Nephron (organoid): ENCODE measurements around the gene HSPG2.
"Not testable (repeated sequence)": the region's sequence is repeated elsewhere in the genome, so short reads cannot be mapped to it uniquely, and the experiment has no call there.

Experiments
- H3K27ac Mint-ChIP-seq, 3 experiments: 2 replicates each; pipeline ENCODE4 v1.8.0; 2020; ENCODE audit warnings: mixed read lengths in 3 of 3, mild to moderate bottlenecking in 2 of 3, moderate library complexity in 1 of 3
- H3K27me3 Mint-ChIP-seq: 2 replicates; pipeline ENCODE4 v1.8.0; 2021; ENCODE audit warnings: low read depth, mild to moderate bottlenecking, moderate library complexity, mixed read lengths
- H3K36me3 Mint-ChIP-seq: 2 replicates; pipeline ENCODE4 v1.8.0; 2020; ENCODE audit warnings: low read depth, mixed read lengths
- H3K4me1 Mint-ChIP-seq: 2 replicates; pipeline ENCODE4 v1.8.0; 2020; ENCODE audit warnings: mixed read lengths
- H3K4me3 Mint-ChIP-seq, 3 experiments: 2 replicates each; pipeline ENCODE4 v1.8.0; 2020; ENCODE audit warnings: mild to moderate bottlenecking in 3 of 3, mixed read lengths in 3 of 3, moderate library complexity in 2 of 3
- H3K9me3 Mint-ChIP-seq: 2 replicates; pipeline ENCODE4 v1.8.0; 2020; ENCODE audit warnings: mixed read lengths
- TF ChIP-seq, protein P1 (sequence below), 3 experiments: fragments of 200-600 bp; sonication (generic); IDR thresholded peaks; one replicate each; pipeline ENCODE4 v1.5.0; 2021; ENCODE audit warnings: antibody characterized with exemption in 3 of 3; ENCODE audit not compliant: unreplicated experiment in 3 of 3

Gene HSPG2

DNA sequence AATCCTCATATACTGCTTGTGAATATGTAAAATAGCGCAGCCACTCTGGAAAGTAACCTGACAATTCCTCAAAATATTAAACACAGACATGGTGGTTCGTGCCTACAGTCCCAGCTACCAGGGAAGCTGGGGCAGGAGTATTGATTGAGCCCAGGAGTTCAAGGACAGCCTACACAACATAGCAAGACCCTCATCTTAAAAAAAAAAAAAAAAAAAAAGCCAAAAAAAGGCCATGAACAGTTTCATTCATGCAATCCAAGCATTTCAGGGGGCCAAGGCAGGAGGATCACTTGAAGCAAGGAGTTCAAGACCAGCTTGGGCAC lies 158.7 kb downstream of the HSPG2 start:
- peaks cover 12% of the 10 kb centered on the region for H3K4me1 Mint-ChIP-seq

DNA sequence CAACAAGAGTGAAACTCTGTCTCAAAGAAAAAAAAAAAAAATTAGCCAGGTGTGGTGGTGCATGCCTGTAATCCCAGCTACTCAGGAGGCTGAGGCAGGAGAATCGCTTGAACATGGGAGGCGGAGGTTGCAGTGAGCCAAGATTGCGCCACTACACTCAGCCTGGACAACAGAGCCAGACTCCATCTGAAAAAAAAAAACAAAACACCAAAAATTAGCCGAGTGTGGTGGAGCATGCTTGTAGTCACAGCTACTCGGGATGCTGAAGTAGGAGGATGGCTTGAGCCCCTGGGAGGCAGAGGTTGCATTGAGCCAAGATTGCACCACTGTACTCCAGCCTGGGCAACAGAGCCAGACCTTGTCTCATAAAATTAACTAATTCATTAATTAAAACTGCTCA lies 160.2 kb downstream of the HSPG2 start:
- H3K4me1 Mint-ChIP-seq = peaks cover 12% of the 10 kb centered on the region
- H3K4me3 Mint-ChIP-seq, H3K27me3 Mint-ChIP-seq, H3K9me3 Mint-ChIP-seq, H3K27ac Mint-ChIP-seq: not testable (repeated sequence)
- peaks cover 21% of the 10 kb centered on the region for H3K36me3 Mint-ChIP-seq

More for the DNA sequence above, 158.7 kb downstream of the HSPG2 start:
- Mint-ChIP-seq H3K36me3 (peaks cover 21% of the 10 kb centered on the region), H3K27me3 (no peaks in the 10 kb centered on the region), H3K9me3 (peaks cover 8% of the 10 kb centered on the region), H3K4me3 (peak overlapping the region; percentile 21 to 65 (median 63)), H3K27ac (peak overlapping the region in 1 of 3 experiments; percentile 39)
- TF ChIP-seq, protein P1, sequence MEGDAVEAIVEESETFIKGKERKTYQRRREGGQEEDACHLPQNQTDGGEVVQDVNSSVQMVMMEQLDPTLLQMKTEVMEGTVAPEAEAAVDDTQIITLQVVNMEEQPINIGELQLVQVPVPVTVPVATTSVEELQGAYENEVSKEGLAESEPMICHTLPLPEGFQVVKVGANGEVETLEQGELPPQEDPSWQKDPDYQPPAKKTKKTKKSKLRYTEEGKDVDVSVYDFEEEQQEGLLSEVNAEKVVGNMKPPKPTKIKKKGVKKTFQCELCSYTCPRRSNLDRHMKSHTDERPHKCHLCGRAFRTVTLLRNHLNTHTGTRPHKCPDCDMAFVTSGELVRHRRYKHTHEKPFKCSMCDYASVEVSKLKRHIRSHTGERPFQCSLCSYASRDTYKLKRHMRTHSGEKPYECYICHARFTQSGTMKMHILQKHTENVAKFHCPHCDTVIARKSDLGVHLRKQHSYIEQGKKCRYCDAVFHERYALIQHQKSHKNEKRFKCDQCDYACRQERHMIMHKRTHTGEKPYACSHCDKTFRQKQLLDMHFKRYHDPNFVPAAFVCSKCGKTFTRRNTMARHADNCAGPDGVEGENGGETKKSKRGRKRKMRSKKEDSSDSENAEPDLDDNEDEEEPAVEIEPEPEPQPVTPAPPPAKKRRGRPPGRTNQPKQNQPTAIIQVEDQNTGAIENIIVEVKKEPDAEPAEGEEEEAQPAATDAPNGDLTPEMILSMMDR (IDR thresholded peaks at IDR 0.05; ENCODE audit: unreplicated experiment in 3 of 3) = no peak

DNA sequence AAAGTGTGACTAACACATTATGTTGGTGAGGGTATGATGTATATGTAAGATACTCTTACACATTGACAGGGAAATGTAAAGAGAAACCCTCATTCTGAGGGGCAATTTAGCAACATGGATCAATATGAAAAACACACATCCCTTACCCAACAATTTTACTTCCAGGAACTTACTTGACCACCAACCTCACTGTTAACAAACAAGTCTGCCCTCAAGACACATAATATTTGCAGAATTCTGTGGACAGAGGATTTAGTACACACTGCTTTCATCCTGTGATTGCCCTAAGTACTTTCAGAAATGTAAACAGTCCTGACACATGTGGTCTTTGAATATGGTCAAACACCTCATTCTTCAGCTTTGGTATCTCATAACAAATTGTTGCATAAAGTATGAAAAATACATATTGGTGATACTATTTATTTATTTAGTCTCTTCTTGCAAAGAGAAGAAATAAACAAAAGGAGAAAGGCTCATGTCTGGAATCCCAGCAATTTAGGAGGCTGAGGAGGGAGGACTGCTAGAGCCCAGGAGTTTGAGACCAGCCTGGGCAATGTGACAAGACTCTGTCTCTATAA lies 161.0 kb downstream of the HSPG2 start:
- Mint-ChIP-seq H3K4me3 (no peak overlapping the region), H3K9me3 (peaks cover 8% of the 10 kb centered on the region), H3K27me3 (no peaks in the 10 kb centered on the region), H3K4me1 (peaks cover 12% of the 10 kb centered on the region), H3K36me3 (peaks cover 21% of the 10 kb centered on the region), H3K27ac (no peak overlapping the region)
- TF ChIP-seq, protein P1 (IDR thresholded peaks at IDR 0.05; ENCODE audit: unreplicated experiment in 3 of 3) = no peak

DNA sequence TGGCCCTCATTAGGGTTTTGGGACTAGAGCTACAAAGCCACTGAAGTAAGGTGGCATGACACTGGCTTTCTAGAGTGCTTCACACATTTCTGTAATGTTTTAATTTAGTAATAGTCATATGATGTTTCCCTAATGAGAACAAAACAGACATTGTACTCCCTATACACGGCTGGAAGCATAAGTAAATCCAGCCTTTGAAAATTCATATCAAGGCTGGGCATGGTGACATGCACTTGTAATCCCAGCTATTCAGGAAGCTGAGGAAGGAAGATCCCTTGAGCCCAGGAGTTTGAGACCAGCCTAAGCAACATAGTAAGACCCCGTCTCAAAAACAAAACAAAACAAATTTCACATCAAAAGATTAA lies 161.6 kb downstream of the HSPG2 start:
- Mint-ChIP-seq H3K27me3 (no peaks in the 10 kb centered on the region), H3K9me3 (peaks cover 8% of the 10 kb centered on the region), H3K4me1 (peaks cover 12% of the 10 kb centered on the region), H3K36me3 (peaks cover 21% of the 10 kb centered on the region), H3K27ac (no peak overlapping the region), H3K4me3 (no peak overlapping the region)
- TF ChIP-seq, protein P1 (IDR thresholded peaks at IDR 0.05; ENCODE audit: unreplicated experiment in 3 of 3) = no peak

DNA sequence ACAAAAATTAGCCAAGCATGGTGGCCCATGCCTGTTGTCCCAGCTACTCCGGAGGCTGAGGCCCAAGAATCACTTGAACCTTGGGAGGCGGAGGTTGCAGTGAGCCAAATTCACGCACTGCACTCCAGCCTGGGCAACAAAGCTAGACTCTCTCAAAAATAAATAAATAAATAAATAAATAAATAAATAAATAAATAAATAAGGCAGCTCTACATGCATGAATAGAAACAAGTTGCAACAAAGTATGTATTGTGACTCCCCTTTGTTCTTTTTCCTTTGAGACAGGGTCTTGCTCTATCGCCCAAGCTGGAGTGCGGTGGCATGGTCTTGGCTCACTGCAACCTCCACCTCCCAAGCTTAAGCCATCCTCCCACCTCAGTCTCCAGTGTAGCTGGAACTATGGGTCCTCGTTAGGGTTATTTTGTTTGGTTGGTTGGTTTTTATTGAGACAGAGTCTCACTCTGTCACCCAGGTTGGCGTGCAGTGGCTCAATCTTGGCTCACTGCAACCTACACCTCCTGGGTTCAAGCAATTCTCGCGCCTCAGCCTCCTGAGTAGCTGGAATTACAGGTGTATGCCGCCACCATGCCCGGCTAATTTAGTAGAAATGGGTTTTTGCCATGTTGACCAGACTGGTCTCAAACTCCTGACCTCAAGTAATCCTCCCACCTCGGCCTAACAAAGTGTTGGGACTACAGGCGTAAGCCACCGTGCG lies 162.1 kb downstream of the HSPG2 start:
- Mint-ChIP-seq H3K4me3 (no peak overlapping the region), H3K36me3 (peaks cover 23% of the 10 kb centered on the region), H3K4me1 (peaks cover 6% of the 10 kb centered on the region), H3K27me3 (no peaks in the 10 kb centered on the region), H3K27ac (no peak overlapping the region), H3K9me3 (peaks cover 8% of the 10 kb centered on the region)
- TF ChIP-seq, protein P1 (IDR thresholded peaks at IDR 0.05; ENCODE audit: unreplicated experiment in 3 of 3) = no peak

DNA sequence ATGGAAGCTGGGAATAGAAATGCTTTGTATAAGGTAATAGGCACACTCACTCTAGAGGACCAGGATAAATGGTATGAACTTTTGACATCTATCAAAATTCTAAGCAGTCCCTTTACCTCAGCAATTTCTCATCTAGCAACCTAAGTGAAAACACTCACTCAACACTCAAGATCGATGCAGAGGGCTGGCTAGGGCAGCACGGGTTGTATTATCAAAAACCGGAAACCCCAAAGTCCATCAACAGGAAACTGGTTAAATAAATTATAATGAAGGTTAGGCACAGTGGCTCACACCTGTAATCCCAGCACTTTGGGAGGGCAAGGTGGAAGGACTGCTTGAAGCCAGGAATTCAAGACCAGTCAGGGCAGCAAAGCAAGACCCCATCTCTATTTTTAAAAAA lies 163.5 kb downstream of the HSPG2 start:
- Mint-ChIP-seq H3K27me3 (no peaks in the 10 kb centered on the region), H3K4me1 (no peaks in the 10 kb centered on the region), H3K27ac (no peak overlapping the region), H3K4me3 (no peak overlapping the region), H3K9me3 (peaks cover 8% of the 10 kb centered on the region), H3K36me3 (peaks cover 22% of the 10 kb centered on the region)
- TF ChIP-seq, protein P1 (IDR thresholded peaks at IDR 0.05; ENCODE audit: unreplicated experiment in 3 of 3) = no peak
